ENCODE results near the gene S100A14. TPM values are rescaled to one million over a fixed set of nuclear protein-coding genes. Genes with fewer than 3 reads are reported as not detected.
"Not testable (repeated sequence)": the region's sequence is repeated elsewhere in the genome, so short reads cannot be mapped to it uniquely, and the experiment has no call there.

The S100A14 gene
- total RNA-seq, 1 experiment from 2014 or later, result 252 TPM

DNA sequence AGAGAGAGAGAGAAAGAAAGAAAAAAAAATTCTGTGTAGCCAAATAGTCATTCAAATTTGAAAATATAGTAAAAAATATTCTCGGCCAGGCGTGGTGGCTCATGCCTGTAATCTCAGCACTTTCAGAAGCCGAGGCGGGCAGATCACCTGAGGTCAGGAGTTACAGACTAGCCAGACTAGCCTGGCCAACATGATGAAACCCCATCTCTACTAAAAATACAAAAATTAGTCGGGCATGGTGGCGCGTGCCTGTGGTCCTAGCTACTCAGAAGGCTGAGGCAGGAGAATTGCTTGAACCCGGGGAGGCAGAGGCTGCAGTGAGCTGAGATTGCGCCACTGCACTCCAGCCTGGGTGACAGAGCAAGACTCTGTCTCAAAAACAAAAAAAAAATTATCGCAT, 28.1 kb downstream of the S100A14 start:
- H3K27ac ChIP-seq (ENCODE audit: low read depth, low read length); BruUV-seq (replicated peaks); CTCF ChIA-PET; RAD21 ChIA-PET (ENCODE audit: low non-redundant PET in 1 of 2, low total read pairs in 2 of 2, uncharacterized antibody in 2 of 2, unreplicated experiment in 2 of 2); H3K9ac ChIP-seq (ENCODE audit: low read length); H4K20me1 ChIP-seq (ENCODE audit: insufficient read depth); H3K4me2 ChIP-seq (ENCODE audit: low read length); H3K4me1 ChIP-seq (ENCODE audit: control insufficient read depth in 1 of 2, insufficient read depth in 2 of 2, low read length in 2 of 2); ATAC-seq; H3K79me2 ChIP-seq (ENCODE audit: insufficient read depth, low read length); H3K36me3 ChIP-seq (ENCODE audit: control insufficient read depth in 1 of 2, insufficient read depth in 2 of 2, low read length in 2 of 2); DNase-seq (ENCODE audit: low read depth, low spot score); H3K9me3 ChIP-seq (ENCODE audit: control insufficient read depth in 1 of 2, insufficient read depth in 1 of 2, low read depth in 1 of 2, low read length in 2 of 2); H3K4me3 ChIP-seq (replicated peaks in 1 of 2; ENCODE audit: low read depth in 1 of 2, low read length in 2 of 2); H3K27me3 ChIP-seq (ENCODE audit: insufficient read depth, low read length); H2AFZ ChIP-seq (ENCODE audit: low read depth, low read length, poor library complexity, severe bottlenecking); intact Hi-C loops (cut with micrococcal nuclease); H3K9me2 ChIP-seq (ENCODE audit: insufficient read depth): not testable (repeated sequence)
- POLR2A ChIA-PET, result interaction anchor here (0.8 to 1.1 kb wide), 3 partner anchors 11 to 39 kb away, joined by 3 read pairs; partner anchors contain the start of gene S100A13

- no peaks in the 10 kb centered on the region for H4K20me1 ChIP-seq (ENCODE audit: insufficient read depth)
- POLR2A ChIA-PET, result no interaction called here
- no peak for ATAC-seq
- CTCF ChIA-PET, result no interaction called here
- BruUV-seq (replicated peaks), result no TSS peak
- H2AFZ ChIP-seq (ENCODE audit: low read depth, low read length, poor library complexity, severe bottlenecking), result no peak overlapping the region
- no peaks in the 10 kb centered on the region for H3K9me2 ChIP-seq (ENCODE audit: insufficient read depth)
- H3K27ac ChIP-seq (ENCODE audit: low read depth, low read length), result no peak overlapping the region
- H3K36me3 ChIP-seq (ENCODE audit: control insufficient read depth in 1 of 2, insufficient read depth in 2 of 2, low read length in 2 of 2), result no peaks in the 10 kb centered on the region
- no peaks in the 10 kb centered on the region for H3K79me2 ChIP-seq (ENCODE audit: insufficient read depth, low read length)
- no peaks in the 10 kb centered on the region for H3K9me3 ChIP-seq (ENCODE audit: control insufficient read depth in 1 of 2, insufficient read depth in 1 of 2, low read depth in 1 of 2, low read length in 2 of 2)
- no peak overlapping the region for H3K4me2 ChIP-seq (ENCODE audit: low read length)
- H3K4me3 ChIP-seq (replicated peaks in 1 of 2; ENCODE audit: low read depth in 1 of 2, low read length in 2 of 2), result no peak overlapping the region
- H3K4me1 ChIP-seq (ENCODE audit: control insufficient read depth in 1 of 2, insufficient read depth in 2 of 2, low read length in 2 of 2), result peaks cover 0 to 6% of the 10 kb centered on the region in 2 experiments; a peak in 2 of 4 replicates
- no peaks in the 10 kb centered on the region for H3K27me3 ChIP-seq (ENCODE audit: insufficient read depth, low read length)
- intact Hi-C loops (cut with micrococcal nuclease), result no loop called here
- H3K9ac ChIP-seq (ENCODE audit: low read length), result no peak overlapping the region
- no peak for DNase-seq (ENCODE audit: low read depth, low spot score)
- RAD21 ChIA-PET (ENCODE audit: low non-redundant PET in 1 of 2, low total read pairs in 2 of 2, uncharacterized antibody in 2 of 2, unreplicated experiment in 2 of 2), result no interaction called here
- TF ChIP-seq, protein P1, sequence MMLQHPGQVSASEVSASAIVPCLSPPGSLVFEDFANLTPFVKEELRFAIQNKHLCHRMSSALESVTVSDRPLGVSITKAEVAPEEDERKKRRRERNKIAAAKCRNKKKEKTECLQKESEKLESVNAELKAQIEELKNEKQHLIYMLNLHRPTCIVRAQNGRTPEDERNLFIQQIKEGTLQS (IDR thresholded peaks at IDR 0.05), result no peak
- TF ChIP-seq SP1 (IDR thresholded peaks at IDR 0.05; ENCODE audit: low read depth) (no peak), POLR2A (IDR thresholded peaks at IDR 0.05; ENCODE audit: borderline replicate concordance, extremely low read depth, insufficient read depth, insufficient read length) (no peak), ZFX (IDR thresholded peaks at IDR 0.05) (no peak), CEBPB (IDR thresholded peaks at IDR 0.05; ENCODE audit: low read depth) (no peak), SIN3A (IDR thresholded peaks at IDR 0.05; ENCODE audit: low read depth) (no peak), CBX3 (IDR thresholded peaks at IDR 0.05; ENCODE audit: low read depth) (no peak), EZH2 (IDR thresholded peaks at IDR 0.05) (no peak), EGR1 (IDR thresholded peaks at IDR 0.05; ENCODE audit: low read depth) (no peak), POLR2AphosphoS5 (IDR thresholded peaks at IDR 0.05; ENCODE audit: low read depth, low read length) (no peak), REST (IDR thresholded peaks at IDR 0.05; ENCODE audit: low read depth) (no peak)
- TF ChIP-seq, protein P2, sequence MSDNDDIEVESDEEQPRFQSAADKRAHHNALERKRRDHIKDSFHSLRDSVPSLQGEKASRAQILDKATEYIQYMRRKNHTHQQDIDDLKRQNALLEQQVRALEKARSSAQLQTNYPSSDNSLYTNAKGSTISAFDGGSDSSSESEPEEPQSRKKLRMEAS (IDR thresholded peaks at IDR 0.05), result no peak
- TF ChIP-seq, protein P3, sequence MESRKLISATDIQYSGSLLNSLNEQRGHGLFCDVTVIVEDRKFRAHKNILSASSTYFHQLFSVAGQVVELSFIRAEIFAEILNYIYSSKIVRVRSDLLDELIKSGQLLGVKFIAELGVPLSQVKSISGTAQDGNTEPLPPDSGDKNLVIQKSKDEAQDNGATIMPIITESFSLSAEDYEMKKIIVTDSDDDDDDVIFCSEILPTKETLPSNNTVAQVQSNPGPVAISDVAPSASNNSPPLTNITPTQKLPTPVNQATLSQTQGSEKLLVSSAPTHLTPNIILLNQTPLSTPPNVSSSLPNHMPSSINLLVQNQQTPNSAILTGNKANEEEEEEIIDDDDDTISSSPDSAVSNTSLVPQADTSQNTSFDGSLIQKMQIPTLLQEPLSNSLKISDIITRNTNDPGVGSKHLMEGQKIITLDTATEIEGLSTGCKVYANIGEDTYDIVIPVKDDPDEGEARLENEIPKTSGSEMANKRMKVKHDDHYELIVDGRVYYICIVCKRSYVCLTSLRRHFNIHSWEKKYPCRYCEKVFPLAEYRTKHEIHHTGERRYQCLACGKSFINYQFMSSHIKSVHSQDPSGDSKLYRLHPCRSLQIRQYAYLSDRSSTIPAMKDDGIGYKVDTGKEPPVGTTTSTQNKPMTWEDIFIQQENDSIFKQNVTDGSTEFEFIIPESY (IDR thresholded peaks at IDR 0.05; ENCODE audit: extremely low read depth, insufficient replicate concordance, low read length), result no peak
- TF ChIP-seq, protein P4, sequence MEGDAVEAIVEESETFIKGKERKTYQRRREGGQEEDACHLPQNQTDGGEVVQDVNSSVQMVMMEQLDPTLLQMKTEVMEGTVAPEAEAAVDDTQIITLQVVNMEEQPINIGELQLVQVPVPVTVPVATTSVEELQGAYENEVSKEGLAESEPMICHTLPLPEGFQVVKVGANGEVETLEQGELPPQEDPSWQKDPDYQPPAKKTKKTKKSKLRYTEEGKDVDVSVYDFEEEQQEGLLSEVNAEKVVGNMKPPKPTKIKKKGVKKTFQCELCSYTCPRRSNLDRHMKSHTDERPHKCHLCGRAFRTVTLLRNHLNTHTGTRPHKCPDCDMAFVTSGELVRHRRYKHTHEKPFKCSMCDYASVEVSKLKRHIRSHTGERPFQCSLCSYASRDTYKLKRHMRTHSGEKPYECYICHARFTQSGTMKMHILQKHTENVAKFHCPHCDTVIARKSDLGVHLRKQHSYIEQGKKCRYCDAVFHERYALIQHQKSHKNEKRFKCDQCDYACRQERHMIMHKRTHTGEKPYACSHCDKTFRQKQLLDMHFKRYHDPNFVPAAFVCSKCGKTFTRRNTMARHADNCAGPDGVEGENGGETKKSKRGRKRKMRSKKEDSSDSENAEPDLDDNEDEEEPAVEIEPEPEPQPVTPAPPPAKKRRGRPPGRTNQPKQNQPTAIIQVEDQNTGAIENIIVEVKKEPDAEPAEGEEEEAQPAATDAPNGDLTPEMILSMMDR (IDR thresholded peaks at IDR 0.05 in 2 of 3, conservative IDR thresholded peaks at IDR 0.05 in 1 of 3; ENCODE audit: borderline replicate concordance in 1 of 3, insufficient read depth in 1 of 3, low read depth in 2 of 3, low read length in 2 of 3), result no peak
These were observed 28.8 kb downstream of the S100A14 start for GRCh38 chr1:153587314-153587713.

All from HCT116 (cell line).